ENCODE measurements around the gene ANO4. TPM values are rescaled to one million over a fixed set of nuclear protein-coding genes. Genes with fewer than 3 reads are reported as not detected.

Gene ANO4
- polyA plus RNA-seq, 1 donor = 0.78 TPM

GRCh38 chr12:100801320-100801719 lies 6.7 kb downstream of the ANO4 start:
- DNase-seq (ENCODE audit: low read depth) = no peak

DNA sequence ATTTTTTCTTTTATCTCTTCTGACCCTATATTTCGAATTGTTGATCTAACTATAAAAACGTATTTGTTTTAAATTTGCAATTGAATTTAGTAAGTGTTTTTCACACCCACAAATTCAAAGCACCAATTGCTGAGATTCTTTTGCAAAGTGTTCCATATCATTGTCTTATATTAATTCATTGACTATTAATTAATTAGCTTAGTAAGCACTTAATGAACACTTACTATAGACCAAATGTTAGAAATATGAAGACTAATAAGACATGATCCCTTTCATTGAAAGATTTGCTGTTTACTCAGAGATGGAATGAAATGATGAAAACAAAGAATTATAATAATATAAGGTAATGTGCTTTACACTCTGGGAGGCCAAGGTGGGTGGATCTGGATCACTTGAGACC lies 14.2 kb downstream of the ANO4 start:
- no peak for DNase-seq (ENCODE audit: low read depth)

DNA sequence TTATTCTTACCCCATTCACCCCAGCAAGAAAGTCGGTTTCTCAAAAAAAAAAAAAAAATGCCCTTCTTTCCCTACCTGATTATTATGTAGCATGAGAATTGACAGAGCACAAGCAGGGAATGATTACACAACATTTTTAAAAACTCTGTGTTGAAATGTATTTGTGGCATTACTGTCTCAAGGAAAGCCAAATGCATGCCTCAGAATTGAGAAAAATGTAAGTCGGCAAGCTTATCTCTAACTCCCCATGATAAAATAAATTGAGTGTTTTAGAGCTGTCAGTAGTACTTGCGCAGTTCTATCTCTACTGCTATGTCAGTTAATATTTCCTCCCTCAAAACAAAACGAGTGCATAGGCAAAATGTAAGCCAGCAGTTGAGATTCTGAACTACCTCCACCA lies 25.7 kb downstream of the ANO4 start:
- no peak for DNase-seq (ENCODE audit: low read depth)

DNA sequence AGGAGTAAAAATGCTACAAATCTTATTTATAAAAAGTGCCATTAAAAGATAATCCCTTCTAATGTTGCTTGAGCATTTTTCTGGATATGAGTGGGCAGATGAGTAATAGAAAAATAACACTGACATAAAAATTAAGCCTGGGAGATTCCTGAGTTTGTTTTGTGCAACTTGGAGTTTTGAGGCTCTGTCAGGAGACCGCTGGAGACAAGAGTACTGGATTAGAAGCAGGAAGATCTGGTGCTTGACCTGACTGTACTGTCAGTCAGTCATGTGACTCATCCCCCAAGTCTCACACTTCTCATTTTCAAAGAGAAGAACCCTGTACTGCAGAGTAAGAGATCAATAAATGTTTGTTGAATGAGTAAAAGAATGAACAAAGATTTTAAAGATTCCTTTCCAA lies 29.4 kb downstream of the ANO4 start:
- no peak for DNase-seq (ENCODE audit: low read depth)

- DNase-seq (ENCODE audit: low read depth) = no peak
Observed at GRCh38 chr12:100824476-100824875, 29.9 kb downstream of the ANO4 start.

GRCh38 chr12:100826323-100826722 lies 31.7 kb downstream of the ANO4 start:
- peak; percentile 14 for DNase-seq (ENCODE audit: low read depth)

- DNase-seq (ENCODE audit: low read depth) = no peak
Observed at GRCh38 chr12:100827901-100828520, 33.4 kb downstream of the ANO4 start.

DNA sequence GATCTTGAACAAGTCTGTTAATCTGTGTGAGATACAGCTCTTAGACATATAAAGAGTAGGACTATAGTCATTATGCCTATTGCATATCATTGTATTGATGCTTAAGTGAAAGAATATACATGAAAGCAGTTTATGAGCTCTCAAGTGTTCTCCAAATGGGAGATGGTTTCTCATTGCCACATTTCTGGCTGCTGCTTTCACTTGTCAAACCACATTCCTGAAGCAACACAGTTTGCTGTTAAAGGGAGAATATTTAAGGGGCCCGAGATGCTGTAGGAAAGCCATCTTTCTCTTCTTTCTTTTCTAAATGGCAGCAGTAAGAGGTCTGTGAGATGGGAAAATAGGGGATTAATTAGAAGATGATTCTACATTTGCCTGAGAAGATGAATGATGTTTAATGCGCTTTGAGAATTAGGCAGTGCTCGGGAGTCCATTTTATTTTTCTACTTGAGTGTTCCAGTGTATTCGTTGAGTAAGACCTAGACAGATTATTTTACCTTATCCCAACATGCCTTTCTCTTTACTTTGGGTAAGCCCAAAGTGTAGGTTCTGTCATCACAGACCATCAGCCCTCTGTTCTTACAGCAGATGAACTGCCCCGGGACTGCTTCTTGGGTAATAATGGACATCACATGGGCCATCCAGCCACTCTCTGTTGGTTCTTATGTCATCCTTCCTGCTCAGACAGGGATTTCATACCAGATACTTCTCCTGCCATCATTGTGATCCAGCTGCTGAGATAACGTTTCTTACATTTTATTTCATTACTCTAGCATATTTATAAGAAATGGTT lies 35.6 kb downstream of the ANO4 start:
- no peak for DNase-seq (ENCODE audit: low read depth)

- no peak for DNase-seq (ENCODE audit: low read depth)
Observed at GRCh38 chr12:100833282-100833681, 38.7 kb downstream of the ANO4 start.

DNA sequence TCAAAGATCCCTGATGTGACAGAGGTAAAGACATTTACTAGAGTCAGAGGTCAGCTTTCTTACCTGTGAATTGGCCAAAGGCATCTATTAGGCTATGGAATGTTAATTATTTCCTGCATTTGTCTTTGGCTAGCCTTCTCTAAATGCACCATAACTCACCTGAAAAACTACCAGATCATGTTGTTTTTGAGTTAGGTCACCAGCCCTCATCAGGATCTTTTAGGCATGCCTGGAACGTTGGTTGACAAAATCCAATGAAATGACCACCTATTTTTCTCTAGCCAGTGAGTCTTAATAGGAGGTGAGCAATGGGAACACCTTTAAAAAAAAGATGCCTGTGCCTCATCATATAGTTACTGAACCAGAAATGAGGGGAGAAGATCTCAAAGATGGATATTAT lies 46.2 kb downstream of the ANO4 start:
- DNase-seq (ENCODE audit: low read depth) = no peak

- DNase-seq (ENCODE audit: low read depth) = no peak
Observed at GRCh38 chr12:100842156-100842555, 47.6 kb downstream of the ANO4 start.

DNA sequence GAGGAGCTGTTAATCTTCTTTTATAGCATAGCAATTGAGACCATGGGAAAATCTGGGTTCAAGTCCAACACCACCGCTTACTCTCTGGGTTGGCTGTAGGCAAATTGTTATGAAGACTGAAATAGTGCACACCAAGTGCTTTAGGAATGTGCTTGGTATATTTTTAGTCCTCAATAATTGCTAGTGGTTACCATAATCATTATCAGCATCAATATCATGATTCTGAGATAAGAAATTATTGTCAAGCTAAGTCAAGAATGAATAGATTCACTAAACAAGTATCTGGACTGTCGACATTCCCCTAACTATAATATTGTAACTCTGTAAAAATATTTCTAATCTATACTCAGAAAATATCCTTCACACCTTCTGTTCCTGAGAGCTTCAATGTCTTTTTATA lies 48.5 kb downstream of the ANO4 start:
- DNase-seq (ENCODE audit: low read depth) = no peak

GRCh38 chr12:100845095-100845494 lies 50.5 kb downstream of the ANO4 start:
- no peak for DNase-seq (ENCODE audit: low read depth)

DNA sequence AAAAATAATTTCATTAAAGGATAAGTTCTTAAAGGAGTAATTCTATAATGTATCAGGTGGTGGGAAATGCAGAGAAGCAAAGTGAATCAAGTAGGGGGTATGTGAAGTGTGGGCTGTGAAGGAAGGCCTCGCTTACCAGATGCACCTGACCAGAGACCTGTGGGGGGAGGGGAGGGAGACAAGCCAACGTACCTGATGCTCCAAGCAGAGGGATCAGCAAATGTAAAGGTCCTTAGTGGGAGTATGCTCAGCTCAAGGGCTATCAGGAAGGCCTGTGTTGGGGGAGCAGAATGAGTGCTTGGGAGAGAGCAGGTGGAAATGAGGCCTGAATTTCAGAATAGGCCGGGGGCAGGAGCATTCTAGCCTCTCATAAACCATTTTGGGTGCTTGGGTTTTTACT lies 57.1 kb downstream of the ANO4 start:
- no peak for DNase-seq (ENCODE audit: low read depth)

DNA sequence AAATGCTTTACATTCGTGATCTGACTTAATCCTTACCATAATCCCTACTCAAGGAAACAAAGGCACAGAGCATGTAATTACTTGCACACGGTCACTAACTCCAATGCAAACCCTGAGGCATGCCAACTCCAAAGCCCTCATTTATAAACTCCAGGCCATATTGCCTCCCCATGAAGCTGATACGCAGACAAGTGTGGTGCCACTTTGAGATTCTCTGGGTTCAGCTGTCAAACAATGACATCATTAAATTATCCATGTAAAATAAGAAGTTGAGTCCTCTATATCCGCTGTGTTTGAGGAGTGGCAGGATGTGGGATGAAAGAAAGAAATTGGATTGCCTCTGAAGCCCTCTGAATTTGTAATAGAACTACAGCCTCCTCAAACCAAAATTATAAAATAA lies 62.8 kb downstream of the ANO4 start:
- DNase-seq (ENCODE audit: low read depth) = no peak

DNA sequence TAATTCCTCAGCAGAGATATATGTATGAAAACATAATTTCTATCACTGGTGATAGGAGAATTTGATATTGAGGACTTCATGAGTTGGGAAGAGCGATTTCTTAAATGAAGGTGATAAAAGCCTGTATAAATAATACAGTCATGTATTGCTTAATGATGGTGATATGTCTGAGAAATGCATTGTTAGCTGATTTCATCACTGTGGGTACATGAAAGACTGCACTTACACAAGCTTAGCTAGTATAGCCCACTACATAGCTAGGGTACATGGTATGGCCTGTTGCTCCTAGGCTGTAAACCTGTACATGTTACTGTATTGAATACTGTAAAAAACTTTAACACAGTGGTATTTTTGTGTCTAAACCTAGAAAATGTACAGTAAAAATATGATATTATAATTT lies 63.4 kb downstream of the ANO4 start:
- no peak for DNase-seq (ENCODE audit: low read depth)

- DNase-seq (ENCODE audit: low read depth) = no peak
Observed at GRCh38 chr12:100858656-100859055, 64.1 kb downstream of the ANO4 start.

- no peak for DNase-seq (ENCODE audit: low read depth)
Observed at GRCh38 chr12:100859063-100859627, 64.6 kb downstream of the ANO4 start.

DNA sequence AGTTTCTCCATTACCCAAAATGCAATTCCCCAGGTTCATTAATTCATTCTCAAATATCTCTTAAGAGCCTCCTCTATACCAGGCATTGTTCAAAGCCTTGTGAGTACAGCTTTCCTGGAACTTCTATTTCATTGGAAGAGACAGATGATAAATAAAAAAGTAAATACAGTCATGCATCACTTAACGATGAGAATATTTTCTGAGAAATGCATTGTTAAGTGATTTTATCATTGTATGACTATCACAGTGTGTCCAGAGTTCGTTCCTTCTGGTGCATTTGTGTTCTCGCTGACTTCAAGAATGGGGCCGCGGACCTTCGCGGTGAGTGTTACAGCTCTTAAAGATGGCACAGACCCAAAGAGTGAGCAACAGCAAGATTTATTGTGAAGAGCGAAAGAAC lies 66.0 kb downstream of the ANO4 start:
- no peak for DNase-seq (ENCODE audit: low read depth)

GRCh38 chr12:100862676-100863075 lies 68.1 kb downstream of the ANO4 start:
- DNase-seq (ENCODE audit: low read depth) = no peak

- no peak for DNase-seq (ENCODE audit: low read depth)
Observed at GRCh38 chr12:100864366-100864765, 69.8 kb downstream of the ANO4 start.

GRCh38 chr12:100867639-100868393 lies 73.2 kb downstream of the ANO4 start:
- no peak for DNase-seq (ENCODE audit: low read depth)

DNA sequence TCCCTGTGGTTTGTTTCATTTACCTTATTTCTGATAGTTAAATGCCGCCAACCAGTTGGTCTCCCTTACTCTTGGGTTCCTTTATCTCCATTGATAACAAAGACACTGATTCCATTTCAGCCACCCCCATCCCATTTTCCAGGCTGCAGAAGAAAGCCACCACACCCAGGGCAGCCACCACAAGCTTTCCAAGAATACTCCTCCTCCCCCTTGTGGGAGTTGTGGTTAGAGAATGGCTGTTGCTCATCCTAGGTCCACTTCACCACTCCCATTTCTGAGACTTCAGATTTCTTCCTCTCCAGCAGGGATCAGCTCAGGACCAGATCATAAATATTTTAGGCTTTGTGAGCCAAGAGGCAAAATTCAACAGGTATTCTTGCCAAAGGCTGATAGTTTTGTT lies 73.9 kb downstream of the ANO4 start:
- DNase-seq (ENCODE audit: low read depth) = no peak

Measured in forelimb muscle (tissue), 1 donor.